Loucy (cell line): ENCODE data around the gene PAPSS2.

ENCODE experiments used
- H2AFZ ChIP-seq: fragments of 200-600 bp; sonication (generic); 2 replicates; pipeline ENCODE4 v1.6.0; 2016; ENCODE audit warnings: antibody characterized with exemption, mild to moderate bottlenecking, low read length, moderate library complexity
- H3F3A ChIP-seq: fragments of 200-600 bp; 2 replicates; pipeline ENCODE4 v1.6.0; 2016; ENCODE audit warnings: antibody characterized with exemption, low read depth, mild to moderate bottlenecking
- H3K27me3 ChIP-seq: fragments of 200-600 bp; sonication (generic); 2 replicates; pipeline ENCODE4 v1.6.1; 2014; ENCODE audit warnings: low read length, mild to moderate bottlenecking; ENCODE audit not compliant: insufficient read depth, poor library complexity, severe bottlenecking
- H3K36me3 ChIP-seq: fragments of 200-600 bp; sonication (generic); 2 replicates; pipeline ENCODE4 v1.6.1; 2016; ENCODE audit warnings: low read length; ENCODE audit not compliant: insufficient read depth
- H3K4me1 ChIP-seq: fragments of 200-600 bp; sonication (generic); 2 replicates; pipeline ENCODE4 v1.5.1; 2014; ENCODE audit warnings: low read length, mild to moderate bottlenecking; ENCODE audit not compliant: insufficient read depth, poor library complexity, severe bottlenecking
- H3K4me2 ChIP-seq: fragments of 200-600 bp; sonication (generic); 2 replicates; pipeline ENCODE4 v1.6.0; 2014; ENCODE audit warnings: antibody characterized with exemption, low read length, low read depth, mild to moderate bottlenecking; ENCODE audit not compliant: poor library complexity, severe bottlenecking
- H3K4me3 ChIP-seq: fragments of 200-600 bp; sonication (generic); 2 replicates; pipeline ENCODE4 v1.5.1; 2014; ENCODE audit warnings: low read length, mild to moderate bottlenecking, mixed read lengths; ENCODE audit not compliant: poor library complexity, severe bottlenecking
- H3K79me2 ChIP-seq: fragments of 200-600 bp; sonication (generic); 2 replicates; pipeline ENCODE4 v1.6.1; 2014; ENCODE audit warnings: low read length; ENCODE audit not compliant: insufficient read depth
- H3K9ac ChIP-seq: fragments of 200-600 bp; sonication (generic); 2 replicates; pipeline ENCODE4 v1.6.0; 2014; ENCODE audit warnings: mild to moderate bottlenecking, low read depth, low read length, moderate library complexity; ENCODE audit not compliant: poor library complexity, severe bottlenecking
- H3K9me2 ChIP-seq: fragments of 200-600 bp; sonication (generic); replicated peaks from 2 replicates; pipeline ENCODE4 v1.6.1; 2016; ENCODE audit warnings: low read depth, low read length, mixed read lengths
- H3K9me3 ChIP-seq: fragments of 200-600 bp; sonication (generic); 2 replicates; pipeline ENCODE4 v1.6.1; 2014; ENCODE audit warnings: mild to moderate bottlenecking, antibody characterized with exemption, low read length, low read depth; ENCODE audit not compliant: insufficient read depth
- H4K20me1 ChIP-seq: fragments of 200-600 bp; sonication (generic); 2 replicates; pipeline ENCODE4 v1.6.0; 2014; ENCODE audit warnings: antibody characterized with exemption, low read length, mild to moderate bottlenecking; ENCODE audit not compliant: insufficient read depth, poor library complexity, severe bottlenecking
- EZH2phosphoT487 ChIP-seq: fragments of 200-600 bp; IDR thresholded peaks from 2 replicates; pipeline ENCODE4 v1.6.1; 2018; ENCODE audit warnings: antibody characterized with exemption, mild to moderate bottlenecking, moderate library complexity, borderline replicate concordance
- TF ChIP-seq, protein P1 (sequence below): fragments of 200-600 bp; sonication (generic); conservative IDR thresholded peaks from 2 replicates; pipeline ENCODE4 v1.5.1; 2014; ENCODE audit warnings: mild to moderate bottlenecking, antibody characterized with exemption, low read length

PAPSS2 gene

DNA sequence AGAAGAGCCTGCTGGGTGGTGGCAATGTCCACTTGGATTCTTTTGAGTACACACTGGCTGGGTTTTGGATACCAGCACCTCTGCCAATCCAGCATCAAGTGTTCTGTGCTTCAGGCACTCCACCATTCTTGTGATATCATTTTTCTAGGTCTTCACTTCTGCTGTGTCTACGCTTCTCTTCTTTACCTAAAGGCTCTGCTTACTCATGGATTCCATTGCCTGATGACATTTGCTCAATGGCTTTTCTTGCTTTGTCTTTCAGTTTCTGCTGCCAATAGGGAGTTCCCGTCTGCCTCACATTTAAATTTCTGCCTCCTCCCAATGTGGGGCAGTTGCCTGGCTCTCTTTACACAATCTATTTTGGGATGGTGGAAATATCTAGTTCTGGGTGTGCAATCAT, 12.7 kb upstream of the PAPSS2 start:
- H3K4me1 ChIP-seq: no peaks in the 10 kb centered on the region
- H3K4me3 ChIP-seq: no peak overlapping the region
- no peaks in the 10 kb centered on the region for H3K36me3 ChIP-seq
- no peaks in the 10 kb centered on the region for H3K9me3 ChIP-seq
- no peaks in the 10 kb centered on the region for H4K20me1 ChIP-seq
- no peak overlapping the region for H3K9ac ChIP-seq
- H2AFZ ChIP-seq: no peak overlapping the region
- no peak overlapping the region for H3K4me2 ChIP-seq
- no peak for TF ChIP-seq EZH2phosphoT487
- TF ChIP-seq, protein P1, sequence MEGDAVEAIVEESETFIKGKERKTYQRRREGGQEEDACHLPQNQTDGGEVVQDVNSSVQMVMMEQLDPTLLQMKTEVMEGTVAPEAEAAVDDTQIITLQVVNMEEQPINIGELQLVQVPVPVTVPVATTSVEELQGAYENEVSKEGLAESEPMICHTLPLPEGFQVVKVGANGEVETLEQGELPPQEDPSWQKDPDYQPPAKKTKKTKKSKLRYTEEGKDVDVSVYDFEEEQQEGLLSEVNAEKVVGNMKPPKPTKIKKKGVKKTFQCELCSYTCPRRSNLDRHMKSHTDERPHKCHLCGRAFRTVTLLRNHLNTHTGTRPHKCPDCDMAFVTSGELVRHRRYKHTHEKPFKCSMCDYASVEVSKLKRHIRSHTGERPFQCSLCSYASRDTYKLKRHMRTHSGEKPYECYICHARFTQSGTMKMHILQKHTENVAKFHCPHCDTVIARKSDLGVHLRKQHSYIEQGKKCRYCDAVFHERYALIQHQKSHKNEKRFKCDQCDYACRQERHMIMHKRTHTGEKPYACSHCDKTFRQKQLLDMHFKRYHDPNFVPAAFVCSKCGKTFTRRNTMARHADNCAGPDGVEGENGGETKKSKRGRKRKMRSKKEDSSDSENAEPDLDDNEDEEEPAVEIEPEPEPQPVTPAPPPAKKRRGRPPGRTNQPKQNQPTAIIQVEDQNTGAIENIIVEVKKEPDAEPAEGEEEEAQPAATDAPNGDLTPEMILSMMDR: no peak
- H3F3A ChIP-seq: no peaks in the 10 kb centered on the region
- H3K79me2 ChIP-seq: no peaks in the 10 kb centered on the region
- H3K27me3 ChIP-seq: no peaks in the 10 kb centered on the region
- H3K9me2 ChIP-seq: no peaks in the 10 kb centered on the region

DNA sequence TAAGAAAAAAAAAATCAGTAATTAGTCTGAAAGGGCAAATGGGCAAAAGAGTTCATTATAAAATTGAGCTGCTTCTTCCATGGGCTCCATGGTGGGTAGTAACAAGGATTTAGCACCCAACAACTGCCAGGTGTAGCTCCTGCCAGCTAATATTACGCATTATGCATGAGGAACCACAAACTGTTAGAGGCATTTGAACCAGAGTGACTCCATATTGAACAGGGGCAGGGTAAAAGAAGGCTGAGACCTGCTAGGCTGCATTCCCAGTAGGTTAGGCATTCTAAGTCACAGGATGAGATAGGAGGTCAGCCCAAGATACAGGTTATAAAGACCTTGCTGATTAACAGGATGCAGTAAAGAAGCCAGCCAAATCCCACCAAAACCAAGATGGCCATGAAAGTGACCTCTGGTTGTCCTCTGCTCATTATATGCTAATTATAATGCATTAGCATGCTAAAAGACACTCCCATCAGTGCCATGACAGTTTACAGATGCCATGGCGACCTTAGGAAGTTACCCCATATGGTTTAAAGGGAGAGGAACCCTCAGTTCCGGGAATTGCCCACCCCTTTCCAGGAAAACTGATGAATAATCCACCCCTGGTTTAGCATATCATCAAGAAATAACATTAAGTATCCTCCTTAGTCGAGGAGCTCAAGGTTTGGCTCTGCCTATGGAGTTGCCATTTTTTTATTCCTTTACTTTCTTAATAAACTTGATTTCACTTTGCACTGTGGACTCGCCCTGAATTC, 8.7 kb upstream of the PAPSS2 start:
- H3K9ac ChIP-seq: no peak overlapping the region
- no peak overlapping the region for H3K4me3 ChIP-seq

DNA sequence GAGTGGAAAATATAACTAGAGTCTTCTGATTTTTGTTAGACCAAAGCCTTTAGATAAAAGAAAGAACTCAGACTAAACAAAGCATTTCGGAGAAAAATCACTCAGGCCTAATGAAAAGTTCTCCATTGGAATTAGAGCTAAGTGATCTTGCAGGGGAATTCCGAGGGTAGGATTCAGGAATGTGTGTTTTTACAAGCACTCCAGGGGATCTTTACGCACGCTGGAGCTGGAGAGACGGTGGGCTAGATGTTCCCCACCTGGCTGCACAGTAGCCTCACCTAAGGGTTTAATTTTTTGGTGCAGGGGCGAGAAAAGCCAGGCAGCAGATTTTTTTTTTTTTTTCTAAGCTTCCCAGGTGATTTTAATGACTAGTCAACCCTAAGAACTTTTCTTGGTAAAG, 7.9 kb upstream of the PAPSS2 start:
- Histone ChIP-seq H3K9me3 (no peaks in the 10 kb centered on the region), H3K4me3 (no peak overlapping the region), H3K9ac (no peak overlapping the region), H4K20me1 (no peaks in the 10 kb centered on the region), H3F3A (no peaks in the 10 kb centered on the region), H3K79me2 (no peaks in the 10 kb centered on the region), H2AFZ (no peak overlapping the region), H3K27me3 (no peaks in the 10 kb centered on the region), H3K4me2 (no peak overlapping the region), H3K9me2 (no peaks in the 10 kb centered on the region), H3K36me3 (no peaks in the 10 kb centered on the region), H3K4me1 (no peaks in the 10 kb centered on the region)
- TF ChIP-seq, protein P1: no peak

More for the DNA sequence above, 8.7 kb upstream of the PAPSS2 start:
- H3K4me2 ChIP-seq: no peak overlapping the region
- TF ChIP-seq, protein P1: no peak
- no peak for TF ChIP-seq EZH2phosphoT487
- no peaks in the 10 kb centered on the region for H4K20me1 ChIP-seq
- H3K4me1 ChIP-seq: no peaks in the 10 kb centered on the region
- no peak overlapping the region for H2AFZ ChIP-seq
- no peaks in the 10 kb centered on the region for H3K36me3 ChIP-seq
- no peaks in the 10 kb centered on the region for H3K27me3 ChIP-seq
- H3K9me2 ChIP-seq: no peaks in the 10 kb centered on the region
- H3K9me3 ChIP-seq: no peaks in the 10 kb centered on the region
- H3F3A ChIP-seq: no peaks in the 10 kb centered on the region
- no peaks in the 10 kb centered on the region for H3K79me2 ChIP-seq
